GM19438 (cell line): ENCODE results near the gene UBXN11.

Experiments used
- ATAC-seq: cut with Tn5 transposase; IDR thresholded peaks from one replicate; pipeline ENCODE4 v1.9.1; 2021; ENCODE audit warnings: low read depth; ENCODE audit not compliant: unreplicated experiment

The UBXN11 gene

GRCh38 chr1:26306290-26307229 lies at the start of gene UBXN11:
Gene UBXN11, minus strand, starts transcription at chr1:26306636. Its CDS starts 3,753 bp downstream, at chr1:26302883.
- peak; percentile 98 for ATAC-seq

GRCh38 chr1:26356106-26356505 lies 49.7 kb upstream of the UBXN11 start:
- ATAC-seq: no peak

- no peak for ATAC-seq
Observed at GRCh38 chr1:26354972-26355371, 48.5 kb upstream of the UBXN11 start.

GRCh38 chr1:26353976-26354820 lies 47.8 kb upstream of the UBXN11 start, which contains the start of gene CRYBG2:
Gene CRYBG2, minus strand, starts transcription at chr1:26354130. Its CDS starts 7,473 bp downstream, at chr1:26346657.
- ATAC-seq: no peak

- ATAC-seq: no peak
Observed at GRCh38 chr1:26353210-26353859, 46.9 kb upstream of the UBXN11 start.

GRCh38 chr1:26352338-26352679 lies 45.9 kb upstream of the UBXN11 start:
- no peak for ATAC-seq

GRCh38 chr1:26351590-26352337 lies 45.3 kb upstream of the UBXN11 start:
- ATAC-seq: no peak

GRCh38 chr1:26350701-26351589 lies 44.5 kb upstream of the UBXN11 start:
- no peak for ATAC-seq

- ATAC-seq: no peak
Observed at GRCh38 chr1:26350343-26350700, 43.9 kb upstream of the UBXN11 start.

- no peak for ATAC-seq
Observed at GRCh38 chr1:26349877-26350244, 43.4 kb upstream of the UBXN11 start.

GRCh38 chr1:26349188-26349876 lies 42.9 kb upstream of the UBXN11 start:
- no peak for ATAC-seq

- ATAC-seq: no peak
Observed at GRCh38 chr1:26346274-26347033, 40.0 kb upstream of the UBXN11 start.

- no peak for ATAC-seq
Observed at GRCh38 chr1:26345718-26346117, 39.3 kb upstream of the UBXN11 start.

GRCh38 chr1:26344147-26344920 lies 37.9 kb upstream of the UBXN11 start:
- ATAC-seq: no peak

- no peak for ATAC-seq
Observed at GRCh38 chr1:26340047-26340481, 33.6 kb upstream of the UBXN11 start.

- no peak for ATAC-seq
Observed at GRCh38 chr1:26338670-26339069, 32.2 kb upstream of the UBXN11 start.

- no peak for ATAC-seq
Observed at GRCh38 chr1:26337625-26338024, 31.2 kb upstream of the UBXN11 start.
